ENCODE data around the gene NIPSNAP3A. TPM values are rescaled to one million over a fixed set of nuclear protein-coding genes. Genes with fewer than 3 reads are reported as not detected.

NIPSNAP3A gene
- total RNA-seq, 1 experiment from 2014 or later = 6.9 TPM

- peak overlapping the region; percentile 69 for H3K9ac ChIP-seq (ENCODE audit: low read length)
- no peak for ATAC-seq
- intact Hi-C loops (cut with micrococcal nuclease) = no loop called here
- H3K9me3 ChIP-seq (ENCODE audit: control insufficient read depth in 1 of 2, insufficient read depth in 1 of 2, low read depth in 1 of 2, low read length in 2 of 2) = no peaks in the 10 kb centered on the region
- no TSS peak for BruUV-seq (replicated peaks)
- peak overlapping the region; percentile 73 for H2AFZ ChIP-seq (ENCODE audit: low read depth, low read length, poor library complexity, severe bottlenecking)
- no peaks in the 10 kb centered on the region for H3K79me2 ChIP-seq (ENCODE audit: insufficient read depth, low read length)
- no peak for TF ChIP-seq TCF7L2 (IDR thresholded peaks at IDR 0.05; ENCODE audit: borderline replicate concordance, extremely low read depth, insufficient read depth, insufficient read length)
- POLR2A ChIA-PET = no interaction called here
- H4K20me1 ChIP-seq (ENCODE audit: insufficient read depth) = no peaks in the 10 kb centered on the region
- H3K27ac ChIP-seq (ENCODE audit: low read depth, low read length) = no peak overlapping the region
- peak overlapping the region; percentile 88 for H3K4me2 ChIP-seq (ENCODE audit: low read length)
- CTCF ChIA-PET = no interaction called here
- H3K9me2 ChIP-seq (ENCODE audit: insufficient read depth) = no peaks in the 10 kb centered on the region
- H3K27me3 ChIP-seq (ENCODE audit: insufficient read depth, low read length) = no peaks in the 10 kb centered on the region
- H3K36me3 ChIP-seq (ENCODE audit: control insufficient read depth in 1 of 2, insufficient read depth in 2 of 2, low read length in 2 of 2) = no peaks in the 10 kb centered on the region
- H3K4me3 ChIP-seq (replicated peaks in 1 of 2; ENCODE audit: low read depth in 1 of 2, low read length in 2 of 2) = peak overlapping the region; percentile 71 to 78
- no peak for DNase-seq (ENCODE audit: low read depth, low spot score)
- H3K4me1 ChIP-seq (ENCODE audit: control insufficient read depth in 1 of 2, insufficient read depth in 2 of 2, low read length in 2 of 2) = peaks cover 3 to 10% of the 10 kb centered on the region in 2 experiments; a peak in 3 of 4 replicates
- RAD21 ChIA-PET (ENCODE audit: low non-redundant PET in 1 of 2, low total read pairs in 2 of 2, uncharacterized antibody in 2 of 2, unreplicated experiment in 2 of 2) = no interaction called here
Measured at GRCh38 chr9:104746798-104747197, 685 bp upstream of the NIPSNAP3A start.

- ChIA-PET POLR2A (interaction anchor here (1.0 kb wide), 1 partner anchor 33 kb away, joined by 3 read pairs; no protein-coding TSS in a partner anchor), CTCF (no interaction called here), RAD21 (ENCODE audit: low non-redundant PET in 1 of 2, low total read pairs in 2 of 2, uncharacterized antibody in 2 of 2, unreplicated experiment in 2 of 2) (no interaction called here)
- TF ChIP-seq MAX (IDR thresholded peaks at IDR 0.05) (0 out of 2 replicates have a peak, but pooled peaks have one; percentile 46), POLR2AphosphoS5 (IDR thresholded peaks at IDR 0.05; ENCODE audit: low read depth, low read length) (no peak)
- H4K20me1 ChIP-seq (ENCODE audit: insufficient read depth) = no peaks in the 10 kb centered on the region
- H3K4me3 ChIP-seq (replicated peaks in 1 of 2; ENCODE audit: low read depth in 1 of 2, low read length in 2 of 2) = peak overlapping the region; percentile 71 to 78
- no peaks in the 10 kb centered on the region for H3K9me3 ChIP-seq (ENCODE audit: control insufficient read depth in 1 of 2, insufficient read depth in 1 of 2, low read depth in 1 of 2, low read length in 2 of 2)
- intact Hi-C loops (cut with micrococcal nuclease) = no loop called here
- H3K36me3 ChIP-seq (ENCODE audit: control insufficient read depth in 1 of 2, insufficient read depth in 2 of 2, low read length in 2 of 2) = no peaks in the 10 kb centered on the region
- no peaks in the 10 kb centered on the region for H3K79me2 ChIP-seq (ENCODE audit: insufficient read depth, low read length)
- DNase-seq (ENCODE audit: low read depth, low spot score) (no peak), ATAC-seq (peak; percentile 43)
- peak overlapping the region; percentile 88 for H3K4me2 ChIP-seq (ENCODE audit: low read length)
- H2AFZ ChIP-seq (ENCODE audit: low read depth, low read length, poor library complexity, severe bottlenecking) = peak overlapping the region; percentile 73
- H3K9me2 ChIP-seq (ENCODE audit: insufficient read depth) = no peaks in the 10 kb centered on the region
- H3K9ac ChIP-seq (ENCODE audit: low read length) = peak overlapping the region; percentile 69
- no TSS peak for BruUV-seq (replicated peaks)
- peak overlapping the region; percentile 51 for H3K27ac ChIP-seq (ENCODE audit: low read depth, low read length)
- peaks cover 3 to 10% of the 10 kb centered on the region in 2 experiments; a peak in 3 of 4 replicates for H3K4me1 ChIP-seq (ENCODE audit: control insufficient read depth in 1 of 2, insufficient read depth in 2 of 2, low read length in 2 of 2)
- no peaks in the 10 kb centered on the region for H3K27me3 ChIP-seq (ENCODE audit: insufficient read depth, low read length)
Measured at GRCh38 chr9:104747245-104747564, 278 bp upstream of the NIPSNAP3A start.

Data from HCT116 (cell line).